ENCODE measurements around the gene FOXRED1.

DNA sequence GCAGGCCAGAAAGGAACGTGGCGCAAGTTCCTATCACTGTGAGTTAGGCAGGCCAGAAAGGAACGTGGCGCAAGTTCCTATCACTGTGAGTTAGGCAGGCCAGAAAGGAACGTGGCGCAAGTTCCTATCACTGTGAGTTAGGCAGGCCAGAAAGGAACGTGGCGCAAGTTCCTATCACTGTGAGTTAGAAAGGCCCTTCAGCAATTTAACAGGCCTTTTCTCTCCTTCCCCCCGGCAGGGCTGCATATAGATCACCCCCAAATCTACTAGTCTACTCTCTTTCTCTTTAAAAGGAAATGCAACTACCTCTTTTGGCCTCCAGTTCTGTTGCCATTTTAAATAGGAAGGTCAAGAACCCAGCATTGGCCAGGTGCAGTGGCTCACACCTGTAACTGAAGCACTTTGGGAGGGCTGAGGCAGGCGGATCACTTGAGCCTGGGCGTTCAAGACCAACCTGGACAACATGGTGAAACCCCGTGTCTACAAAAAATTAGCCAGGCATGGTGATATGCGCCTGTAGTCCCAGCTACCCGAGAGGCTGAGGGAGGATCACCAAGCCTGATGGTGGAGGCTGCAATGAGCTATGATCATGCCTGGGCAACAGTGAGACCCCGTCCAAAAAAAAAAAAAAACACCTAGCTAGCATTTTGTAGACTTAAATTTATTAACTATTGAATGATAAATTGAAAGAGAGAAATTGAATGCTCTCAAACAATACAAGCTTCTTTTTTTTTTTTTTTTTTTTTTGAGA, 42.4 kb upstream of the FOXRED1 start:
- TF ChIP-seq NBN (IDR thresholded peaks at IDR 0.05; ENCODE audit: low read depth) (no peak), CHD2 (IDR thresholded peaks at IDR 0.05; ENCODE audit: low read depth, low read length) (no peak), NFRKB (IDR thresholded peaks at IDR 0.05; ENCODE audit: low read depth) (no peak)

Data from K562 (cell line).